Muscle of leg (tissue), 11 donors: ENCODE data around the gene IL1RAPL2. TPM values are rescaled to one million over a fixed set of nuclear protein-coding genes. Genes with fewer than 3 reads are reported as not detected.
"Not testable (repeated sequence)": the region's sequence is repeated elsewhere in the genome, so short reads cannot be mapped to it uniquely, and the experiment has no call there.

Experiments used
- DNase-seq: peaks from one replicate; pipeline ENCODE4 v3.0.0; 2013
- H3K27ac ChIP-seq: one replicate; pipeline ENCODE4 v1.5.1; 2013; ENCODE audit warnings: mild to moderate bottlenecking, low read length, control low read depth
- H3K27me3 ChIP-seq: one replicate; pipeline ENCODE4 v1.6.1; 2013; ENCODE audit warnings: low read length; ENCODE audit not compliant: control insufficient read depth, insufficient read depth
- H3K36me3 ChIP-seq: one replicate; pipeline ENCODE4 v1.6.1; 2013; ENCODE audit warnings: low read length; ENCODE audit not compliant: control insufficient read depth, insufficient read depth
- H3K4me1 ChIP-seq: one replicate; pipeline ENCODE4 v1.6.1; 2013; ENCODE audit warnings: low read length; ENCODE audit not compliant: control insufficient read depth, insufficient read depth
- H3K4me3 ChIP-seq: one replicate; pipeline ENCODE4 v1.5.1; 2013; ENCODE audit warnings: low read length, control low read depth
- H3K9me3 ChIP-seq: replicated peaks from 2 replicates; pipeline ENCODE4 v1.6.1; 2013; ENCODE audit warnings: low read depth, low read length; ENCODE audit not compliant: control insufficient read depth
- WGBS: methylation state at CpG from one replicate; pipeline ENCODE4 v1.1.5; 2013; ENCODE audit warnings: missing lambda C conversion rate; ENCODE audit not compliant: insufficient coverage; 5-methylcytosine and 5-hydroxymethylcytosine counted together
- polyA plus RNA-seq, 8 donors: library from polyadenylated mRNA; unstranded; fragments of 120-200 nt; gene quantifications; one replicate each; pipeline versions ENCODE4 v1.2.1 to v1.2.3, GENCODE V29; 2013; ENCODE audit warnings: inconsistent platforms in 1 of 8, low replicate concordance in 1 of 8; ENCODE audit not compliant: insufficient read length in 8 of 8, insufficient read depth in 1 of 8
- total RNA-seq: library from RNA; stranded (reverse); fragments of 120-200 nt; gene quantifications from one replicate; pipeline ENCODE4 v1.2.4, GENCODE V29; 2013

Gene IL1RAPL2
- total and polyA plus RNA-seq, 9 donors, result 1.7 to 3.9 (median 3.0) TPM

GRCh38 chrX:104669063-104669462 lies 103.1 kb downstream of the IL1RAPL2 start:
- no peak overlapping the region for H3K4me3 ChIP-seq
- no peak overlapping the region for H3K27ac ChIP-seq
- no peaks in the 10 kb centered on the region for H3K4me1 ChIP-seq
- H3K27me3 ChIP-seq, result peaks cover 3% of the 10 kb centered on the region
- no peak for DNase-seq
- WGBS, result 63% methylated on average over 3 of the region's 4 CpGs
- no peaks in the 10 kb centered on the region for H3K36me3 ChIP-seq
- no peaks in the 10 kb centered on the region for H3K9me3 ChIP-seq

DNA sequence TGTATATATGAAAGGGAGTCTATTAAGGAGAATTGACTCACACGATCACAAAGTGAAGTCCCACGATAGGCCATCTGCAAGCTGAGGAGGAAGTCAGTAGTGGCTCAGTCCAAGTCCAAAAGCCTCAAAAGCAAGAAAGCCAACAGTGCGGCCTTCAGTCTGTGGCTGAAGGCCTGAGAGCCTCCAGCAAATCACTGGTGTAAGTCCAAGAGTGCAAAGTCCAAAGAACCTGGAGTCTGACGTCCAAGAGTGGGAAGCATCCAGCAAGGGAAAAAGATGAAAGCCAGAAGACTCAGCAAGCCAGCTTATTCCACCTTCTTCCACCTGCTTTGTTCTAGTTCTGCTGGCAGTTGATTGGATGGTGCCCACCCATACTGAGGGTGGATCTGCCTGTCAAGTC lies 104.1 kb downstream of the IL1RAPL2 start:
- peak; percentile 7 for DNase-seq
- Histone ChIP-seq H3K27ac (no peak overlapping the region), H3K4me1 (no peaks in the 10 kb centered on the region), H3K36me3 (no peaks in the 10 kb centered on the region), H3K27me3 (no peaks in the 10 kb centered on the region), H3K4me3 (no peak overlapping the region), H3K9me3 (no peaks in the 10 kb centered on the region)
- WGBS, result 44% methylated on average over 4 of the region's 4 CpGs

- H3K27ac ChIP-seq, H3K4me1 ChIP-seq, H3K36me3 ChIP-seq, H3K4me3 ChIP-seq, H3K9me3 ChIP-seq, DNase-seq, H3K27me3 ChIP-seq: not testable (repeated sequence)
- 68% methylated on average over 16 of the region's 18 CpGs for WGBS
Observed at GRCh38 chrX:104677517-104677916, 111.5 kb downstream of the IL1RAPL2 start.

DNA sequence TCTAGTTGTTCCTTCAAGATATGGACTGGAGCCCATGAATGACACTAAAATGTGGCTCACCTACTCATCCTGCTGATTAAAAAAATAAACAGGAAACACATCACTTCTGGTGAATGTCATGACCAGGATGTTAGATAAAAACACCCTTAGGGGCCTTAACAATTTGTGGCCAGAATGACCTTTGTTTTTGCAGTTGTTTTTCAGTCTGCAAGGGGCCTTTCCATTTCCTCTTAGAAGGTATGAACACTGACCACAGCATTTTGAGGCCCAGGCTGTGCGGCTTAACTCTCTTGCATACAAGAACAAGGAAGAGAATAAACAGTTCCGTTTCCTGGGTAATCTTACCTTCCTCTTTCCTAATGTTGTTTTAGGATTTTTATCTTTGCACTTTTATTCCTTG lies 113.2 kb downstream of the IL1RAPL2 start:
- no peaks in the 10 kb centered on the region for H3K36me3 ChIP-seq
- no peak overlapping the region for H3K4me3 ChIP-seq
- H3K4me1 ChIP-seq, result no peaks in the 10 kb centered on the region
- peak; percentile 13 for DNase-seq
- H3K27me3 ChIP-seq, result peaks cover under 1% of the 10 kb centered on the region
- H3K9me3 ChIP-seq, result no peaks in the 10 kb centered on the region
- H3K27ac ChIP-seq, result no peak overlapping the region
- no CpG with 5 or more reads among the region's 2 CpGs for whole genome bisulfite sequencing

DNA sequence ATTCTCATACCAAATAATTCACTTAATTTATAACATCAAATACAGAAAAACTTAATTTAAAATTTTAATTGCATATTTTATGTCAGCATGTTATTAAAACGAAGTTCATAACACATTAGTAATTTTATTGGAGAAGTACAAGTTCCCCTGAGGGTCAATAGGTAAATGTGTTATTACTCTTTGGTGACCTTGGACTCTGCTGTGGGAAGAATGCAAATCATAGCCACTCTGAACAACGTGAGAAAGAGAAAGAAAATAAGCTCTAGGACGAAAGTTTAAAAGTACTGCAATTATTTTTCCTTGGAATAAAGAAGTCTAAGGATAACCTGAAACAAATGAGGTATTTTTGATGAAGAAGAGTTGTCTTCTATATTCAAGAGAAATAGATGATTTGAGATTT lies 115.2 kb downstream of the IL1RAPL2 start:
- Histone ChIP-seq H3K27ac (no peak overlapping the region), H3K9me3 (no peaks in the 10 kb centered on the region), H3K36me3 (no peaks in the 10 kb centered on the region), H3K27me3 (peaks cover 4% of the 10 kb centered on the region), H3K4me3 (no peak overlapping the region), H3K4me1 (no peaks in the 10 kb centered on the region)
- WGBS, result no CpG with 5 or more reads among the region's 3 CpGs
- DNase-seq, result no peak

DNA sequence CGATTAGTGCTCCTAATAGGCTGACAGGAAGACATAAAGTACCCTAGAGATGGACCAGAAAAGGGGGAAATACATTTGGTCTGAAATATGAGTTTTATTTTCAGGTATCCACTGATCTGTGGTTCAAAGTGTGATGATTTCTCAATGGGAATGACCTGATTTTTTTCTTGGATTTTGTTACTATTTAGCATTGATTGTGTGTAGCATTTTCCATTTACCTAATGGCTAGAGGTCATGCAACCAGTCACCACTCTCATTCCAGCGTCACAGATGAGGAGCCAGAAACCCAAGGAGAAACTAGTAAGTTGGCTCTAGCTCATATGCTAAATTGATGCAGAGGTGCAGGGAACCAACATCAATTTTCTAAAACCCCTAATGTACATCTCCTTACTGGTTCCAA lies 118.1 kb downstream of the IL1RAPL2 start:
- no CpG with 5 or more reads among the region's 2 CpGs for WGBS
- Histone ChIP-seq H3K36me3 (no peaks in the 10 kb centered on the region), H3K4me1 (no peaks in the 10 kb centered on the region), H3K27me3 (peaks cover 4% of the 10 kb centered on the region), H3K9me3 (no peaks in the 10 kb centered on the region), H3K4me3 (no peak overlapping the region), H3K27ac (no peak overlapping the region)
- DNase-seq, result no peak

- peaks cover 3% of the 10 kb centered on the region for H3K27me3 ChIP-seq
- no peak overlapping the region for H3K27ac ChIP-seq
- H3K4me1 ChIP-seq, result no peaks in the 10 kb centered on the region
- no peaks in the 10 kb centered on the region for H3K9me3 ChIP-seq
- no peak for DNase-seq
- no peak overlapping the region for H3K4me3 ChIP-seq
- no peaks in the 10 kb centered on the region for H3K36me3 ChIP-seq
- 85% methylated on average over 8 of the region's 9 CpGs for WGBS
Observed at GRCh38 chrX:104695593-104695992, 129.6 kb downstream of the IL1RAPL2 start.

- H3K4me3 ChIP-seq, result no peak overlapping the region
- H3K27me3 ChIP-seq, result peaks cover 3% of the 10 kb centered on the region
- peak; percentile 1 for DNase-seq
- H3K4me1 ChIP-seq, result no peaks in the 10 kb centered on the region
- no peak overlapping the region for H3K27ac ChIP-seq
- no peaks in the 10 kb centered on the region for H3K36me3 ChIP-seq
- 0% methylated on average over 1 of the region's 1 CpG for WGBS
- no peaks in the 10 kb centered on the region for H3K9me3 ChIP-seq
Observed at GRCh38 chrX:104696667-104697066, 130.7 kb downstream of the IL1RAPL2 start.

DNA sequence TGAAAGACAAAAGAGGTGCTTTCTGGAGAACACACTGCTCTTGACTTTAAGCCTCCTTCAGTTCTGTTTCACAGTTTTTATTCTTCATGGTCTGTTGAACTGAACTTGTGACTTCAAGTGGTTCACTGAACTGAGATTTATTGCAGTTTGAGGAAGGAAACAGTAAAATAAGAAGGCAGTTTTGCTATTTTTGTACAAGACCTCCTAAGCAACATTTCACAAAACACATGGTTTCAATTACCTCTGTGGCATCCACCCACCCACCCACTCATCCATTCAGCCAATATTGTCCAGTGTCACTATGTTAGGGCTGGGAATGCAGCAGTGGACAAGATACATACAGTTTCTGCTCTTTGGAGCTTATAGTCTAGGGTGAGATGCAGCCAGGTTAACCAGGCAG lies 131.3 kb downstream of the IL1RAPL2 start:
- Histone ChIP-seq H3K27me3 (peaks cover 3% of the 10 kb centered on the region), H3K4me1 (no peaks in the 10 kb centered on the region), H3K36me3 (no peaks in the 10 kb centered on the region), H3K4me3 (no peak overlapping the region), H3K27ac (no peak overlapping the region), H3K9me3 (no peaks in the 10 kb centered on the region)
- DNase-seq, result peak; percentile 50

DNA sequence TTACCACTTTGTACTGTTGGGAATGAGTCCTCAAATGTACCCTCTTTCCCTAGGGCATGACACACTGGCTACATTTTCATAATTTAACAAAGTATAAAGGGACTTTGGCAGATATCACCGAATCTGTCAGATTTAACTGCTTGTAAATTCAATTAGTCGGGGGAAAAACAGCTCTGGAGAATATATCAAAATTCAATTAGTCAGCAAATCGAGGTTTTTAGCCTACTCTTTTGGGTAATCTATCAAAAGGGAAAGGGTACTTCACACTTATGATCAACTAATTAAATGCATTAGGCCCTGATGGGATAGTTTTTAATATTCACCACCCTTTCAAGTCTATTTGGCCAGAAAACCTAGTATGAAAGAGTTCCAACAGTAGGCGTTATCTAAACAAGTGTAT lies 141.0 kb downstream of the IL1RAPL2 start:
- no peak overlapping the region for H3K4me3 ChIP-seq
- no peaks in the 10 kb centered on the region for H3K4me1 ChIP-seq
- no peak for DNase-seq
- no peaks in the 10 kb centered on the region for H3K36me3 ChIP-seq
- H3K27ac ChIP-seq, result no peak overlapping the region
- no CpG with 5 or more reads among the region's 4 CpGs for WGBS
- H3K9me3 ChIP-seq, result no peaks in the 10 kb centered on the region
- H3K27me3 ChIP-seq, result no peaks in the 10 kb centered on the region

DNA sequence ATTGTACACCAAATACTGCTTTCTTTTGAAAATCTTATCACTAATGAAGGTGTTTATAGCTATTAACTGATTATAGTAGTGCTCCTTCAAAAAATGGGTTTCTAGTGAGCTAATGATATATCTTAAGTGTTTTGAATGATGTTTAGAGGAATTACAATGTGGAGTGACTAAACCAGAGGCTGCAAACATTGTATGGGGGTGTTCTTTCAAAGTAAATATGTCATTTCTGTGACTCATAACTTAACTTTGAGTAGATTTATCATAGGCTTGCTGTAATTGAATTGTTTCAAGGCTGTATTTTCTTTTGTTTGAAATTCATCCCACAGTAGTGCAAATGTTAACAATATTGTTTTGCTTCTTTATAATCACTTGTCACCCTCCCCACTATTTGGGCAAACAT lies 141.6 kb downstream of the IL1RAPL2 start:
- Histone ChIP-seq H3K9me3 (no peaks in the 10 kb centered on the region), H3K27ac (no peak overlapping the region), H3K36me3 (no peaks in the 10 kb centered on the region), H3K27me3 (no peaks in the 10 kb centered on the region), H3K4me1 (no peaks in the 10 kb centered on the region), H3K4me3 (no peak overlapping the region)
- no peak for DNase-seq
